ENCODE results near the gene RBX1.
"Not testable (repeated sequence)": the region's sequence is repeated elsewhere in the genome, so short reads cannot be mapped to it uniquely, and the experiment has no call there.

The RBX1 gene

GRCh38 chr22:40912987-40913386 lies 38.2 kb upstream of the RBX1 start:
- 95% methylated on average over 6 of the region's 6 CpGs for WGBS
- H4K91ac ChIP-seq (ENCODE audit: low read length); H3K9me3 ChIP-seq (ENCODE audit: control insufficient read depth, low read length); H2BK15ac ChIP-seq (ENCODE audit: low read depth, poor library complexity, severe bottlenecking); H3K4ac ChIP-seq (ENCODE audit: low read depth in 1 of 2, low read length in 2 of 2); H2BK5ac ChIP-seq (ENCODE audit: low read depth, low read length, poor library complexity, severe bottlenecking); H3K14ac ChIP-seq (ENCODE audit: low read length in 2 of 2); H2AK5ac ChIP-seq (ENCODE audit: low read length, severe bottlenecking); H2BK12ac ChIP-seq (ENCODE audit: low read length in 2 of 2); H3K79me1 ChIP-seq (replicated peaks; ENCODE audit: low read length, poor library complexity, severe bottlenecking); H3K9ac ChIP-seq (ENCODE audit: low read length); H3K4me2 ChIP-seq (ENCODE audit: low read length, poor library complexity, severe bottlenecking); H2BK120ac ChIP-seq (ENCODE audit: low read depth, low read length); DNase-seq; H3K18ac ChIP-seq (ENCODE audit: low read depth in 1 of 2, low read length in 2 of 2); H3K23ac ChIP-seq (ENCODE audit: low read length in 2 of 2); H3K27ac ChIP-seq (ENCODE audit: low read length, poor library complexity, severe bottlenecking); H3K4me3 ChIP-seq (ENCODE audit: insufficient read depth in 1 of 2, low read depth in 1 of 2, low read length in 2 of 2); H3K27me3 ChIP-seq (ENCODE audit: control insufficient read depth in 1 of 2, insufficient read depth in 1 of 2, low read length in 2 of 2); H4K8ac ChIP-seq (ENCODE audit: low read length); H2AFZ ChIP-seq (ENCODE audit: low read depth, low read length); H3K4me1 ChIP-seq (ENCODE audit: control insufficient read depth, insufficient read depth, low read depth, low read length): not testable (repeated sequence)
- peaks cover 10 to 89% of the 10 kb centered on the region in 2 experiments for H3K36me3 ChIP-seq (ENCODE audit: control insufficient read depth in 1 of 2, insufficient read depth in 2 of 2, low read depth in 1 of 2, low read length in 2 of 2)

GRCh38 chr22:40919446-40919845 lies 31.7 kb upstream of the RBX1 start:
- peaks cover 17 to 89% of the 10 kb centered on the region in 2 experiments for H3K36me3 ChIP-seq (ENCODE audit: control insufficient read depth in 1 of 2, insufficient read depth in 2 of 2, low read depth in 1 of 2, low read length in 2 of 2)
- no peaks in the 10 kb centered on the region for H3K4me1 ChIP-seq (ENCODE audit: control insufficient read depth, insufficient read depth, low read depth, low read length)
- H3K14ac ChIP-seq (ENCODE audit: low read length in 2 of 2): no peak overlapping the region
- no peak overlapping the region for H2AFZ ChIP-seq (ENCODE audit: low read depth, low read length)
- H2BK12ac ChIP-seq (ENCODE audit: low read length in 2 of 2): no peak overlapping the region
- no peaks in the 10 kb centered on the region for H3K27me3 ChIP-seq (ENCODE audit: control insufficient read depth in 1 of 2, insufficient read depth in 1 of 2, low read length in 2 of 2)
- WGBS: 99% methylated on average over 5 of the region's 5 CpGs
- H3K4me2 ChIP-seq (ENCODE audit: low read length, poor library complexity, severe bottlenecking): no peak overlapping the region
- no peak overlapping the region for H4K91ac ChIP-seq (ENCODE audit: low read length)
- H2BK15ac ChIP-seq (ENCODE audit: low read depth, poor library complexity, severe bottlenecking): no peak overlapping the region
- H3K18ac ChIP-seq (ENCODE audit: low read depth in 1 of 2, low read length in 2 of 2): no peak overlapping the region
- H3K23ac ChIP-seq (ENCODE audit: low read length in 2 of 2): no peak overlapping the region
- no peak overlapping the region for H3K27ac ChIP-seq (ENCODE audit: low read length, poor library complexity, severe bottlenecking)
- H3K4me3 ChIP-seq (ENCODE audit: insufficient read depth in 1 of 2, low read depth in 1 of 2, low read length in 2 of 2): no peak overlapping the region
- H4K8ac ChIP-seq (ENCODE audit: low read length): no peak overlapping the region
- H3K4ac ChIP-seq (ENCODE audit: low read depth in 1 of 2, low read length in 2 of 2): no peak overlapping the region
- H3K79me1 ChIP-seq (replicated peaks; ENCODE audit: low read length, poor library complexity, severe bottlenecking): no peaks in the 10 kb centered on the region
- no peak for DNase-seq
- H3K9ac ChIP-seq (ENCODE audit: low read length): no peak overlapping the region
- no peak overlapping the region for H2BK120ac ChIP-seq (ENCODE audit: low read depth, low read length)
- H3K9me3 ChIP-seq (ENCODE audit: control insufficient read depth, low read length): no peaks in the 10 kb centered on the region
- no peak overlapping the region for H2AK5ac ChIP-seq (ENCODE audit: low read length, severe bottlenecking)
- H2BK5ac ChIP-seq (ENCODE audit: low read depth, low read length, poor library complexity, severe bottlenecking): no peak overlapping the region

GRCh38 chr22:40920526-40920925 lies 30.7 kb upstream of the RBX1 start:
- H3K4me3 ChIP-seq (ENCODE audit: insufficient read depth in 1 of 2, low read depth in 1 of 2, low read length in 2 of 2): no peak overlapping the region
- no peak overlapping the region for H3K18ac ChIP-seq (ENCODE audit: low read depth in 1 of 2, low read length in 2 of 2)
- H3K14ac ChIP-seq (ENCODE audit: low read length in 2 of 2): no peak overlapping the region
- no peak overlapping the region for H2BK5ac ChIP-seq (ENCODE audit: low read depth, low read length, poor library complexity, severe bottlenecking)
- H2BK12ac ChIP-seq (ENCODE audit: low read length in 2 of 2): no peak overlapping the region
- H4K91ac ChIP-seq (ENCODE audit: low read length): no peak overlapping the region
- no peak overlapping the region for H3K27ac ChIP-seq (ENCODE audit: low read length, poor library complexity, severe bottlenecking)
- H3K27me3 ChIP-seq (ENCODE audit: control insufficient read depth in 1 of 2, insufficient read depth in 1 of 2, low read length in 2 of 2): no peaks in the 10 kb centered on the region
- H3K4me1 ChIP-seq (ENCODE audit: control insufficient read depth, insufficient read depth, low read depth, low read length): no peaks in the 10 kb centered on the region
- 97% methylated on average over 9 of the region's 9 CpGs for WGBS
- H3K4me2 ChIP-seq (ENCODE audit: low read length, poor library complexity, severe bottlenecking): no peak overlapping the region
- peaks cover 22 to 89% of the 10 kb centered on the region in 2 experiments for H3K36me3 ChIP-seq (ENCODE audit: control insufficient read depth in 1 of 2, insufficient read depth in 2 of 2, low read depth in 1 of 2, low read length in 2 of 2)
- H3K4ac ChIP-seq (ENCODE audit: low read depth in 1 of 2, low read length in 2 of 2): no peak overlapping the region
- H2BK15ac ChIP-seq (ENCODE audit: low read depth, poor library complexity, severe bottlenecking): no peak overlapping the region
- H2AK5ac ChIP-seq (ENCODE audit: low read length, severe bottlenecking): no peak overlapping the region
- peak; percentile 20 for DNase-seq
- no peaks in the 10 kb centered on the region for H3K79me1 ChIP-seq (replicated peaks; ENCODE audit: low read length, poor library complexity, severe bottlenecking)
- H3K23ac ChIP-seq (ENCODE audit: low read length in 2 of 2): no peak overlapping the region
- no peaks in the 10 kb centered on the region for H3K9me3 ChIP-seq (ENCODE audit: control insufficient read depth, low read length)
- no peak overlapping the region for H2BK120ac ChIP-seq (ENCODE audit: low read depth, low read length)
- no peak overlapping the region for H4K8ac ChIP-seq (ENCODE audit: low read length)
- H2AFZ ChIP-seq (ENCODE audit: low read depth, low read length): no peak overlapping the region
- H3K9ac ChIP-seq (ENCODE audit: low read length): no peak overlapping the region

GRCh38 chr22:40922484-40923303 lies 28.5 kb upstream of the RBX1 start:
- no peaks in the 10 kb centered on the region for H3K4me1 ChIP-seq (ENCODE audit: control insufficient read depth, insufficient read depth, low read depth, low read length)
- 100% methylated on average over 3 of the region's 5 CpGs for WGBS
- H2BK120ac ChIP-seq (ENCODE audit: low read depth, low read length): no peak overlapping the region

More at GRCh38 chr22:40922484-40923303, 28.5 kb upstream of the RBX1 start:
- H3K18ac ChIP-seq (ENCODE audit: low read depth in 1 of 2, low read length in 2 of 2): no peak overlapping the region
- no peak overlapping the region for H3K23ac ChIP-seq (ENCODE audit: low read length in 2 of 2)
- H3K9ac ChIP-seq (ENCODE audit: low read length): peak overlapping the region; percentile 56
- peak; percentile 74 for DNase-seq
- H4K8ac ChIP-seq (ENCODE audit: low read length): no peak overlapping the region
- no peak overlapping the region for H3K4ac ChIP-seq (ENCODE audit: low read depth in 1 of 2, low read length in 2 of 2)
- no peaks in the 10 kb centered on the region for H3K27me3 ChIP-seq (ENCODE audit: control insufficient read depth in 1 of 2, insufficient read depth in 1 of 2, low read length in 2 of 2)
- no peaks in the 10 kb centered on the region for H3K9me3 ChIP-seq (ENCODE audit: control insufficient read depth, low read length)
- H2BK5ac ChIP-seq (ENCODE audit: low read depth, low read length, poor library complexity, severe bottlenecking): no peak overlapping the region
- H3K14ac ChIP-seq (ENCODE audit: low read length in 2 of 2): no peak overlapping the region
- no peak overlapping the region for H2AK5ac ChIP-seq (ENCODE audit: low read length, severe bottlenecking)
- no peak overlapping the region for H2BK15ac ChIP-seq (ENCODE audit: low read depth, poor library complexity, severe bottlenecking)
- H3K4me2 ChIP-seq (ENCODE audit: low read length, poor library complexity, severe bottlenecking): no peak overlapping the region
- H3K36me3 ChIP-seq (ENCODE audit: control insufficient read depth in 1 of 2, insufficient read depth in 2 of 2, low read depth in 1 of 2, low read length in 2 of 2): peaks cover 28 to 85% of the 10 kb centered on the region in 2 experiments
- H3K27ac ChIP-seq (ENCODE audit: low read length, poor library complexity, severe bottlenecking): no peak overlapping the region
- no peak overlapping the region for H4K91ac ChIP-seq (ENCODE audit: low read length)
- H2AFZ ChIP-seq (ENCODE audit: low read depth, low read length): no peak overlapping the region
- H3K4me3 ChIP-seq (ENCODE audit: insufficient read depth in 1 of 2, low read depth in 1 of 2, low read length in 2 of 2): no peak overlapping the region
- peaks cover 2% of the 10 kb centered on the region for H3K79me1 ChIP-seq (replicated peaks; ENCODE audit: low read length, poor library complexity, severe bottlenecking)
- no peak overlapping the region for H2BK12ac ChIP-seq (ENCODE audit: low read length in 2 of 2)

All from mesenchymal stem cell (in vitro differentiated cells and primary cell).